Pancreas (tissue), 10 donors: ENCODE measurements around the gene GPRC6A. TPM values are rescaled to one million over a fixed set of nuclear protein-coding genes. Genes with fewer than 3 reads are reported as not detected.

Source experiments
- ATAC-seq, 4 donors: fragments of 200-7000 bp; cut with Tn5 transposase; one replicate each; pipeline versions ENCODE4 v1.8.0 to v1.9.1; 2020; ENCODE audit warnings: mild to moderate bottlenecking in 4 of 4, moderate library complexity in 4 of 4
- DNase-seq, 6 donors: peaks; one replicate each; pipeline ENCODE4 v3.0.0-alpha.2; 2020
- FAIRE-seq: peaks from 2 replicates; lab custom pipeline; 2012; peaks lifted over from hg19 to GRCh38; lab: Jason Lieb, UNC
- H3K27ac ChIP-seq, 4 donors: fragments of 200-600 bp; sonication (generic); 1 replicate in 3 of 4; 2 replicates in 1 of 4; pipeline versions ENCODE4 v1.5.0 to v1.8.0; 2020
- H3K27me3 ChIP-seq, 4 donors: fragments of 200-600 bp; one replicate each; pipeline ENCODE4 v1.8.0; 2021
- H3K36me3 ChIP-seq, 3 donors: fragments of 200-600 bp; sonication (generic) in 1 of 3; one replicate each; pipeline versions ENCODE4 v1.5.0 to v1.8.0; 2020 to 2021
- H3K4me1 ChIP-seq, 3 donors: fragments of 200-600 bp; one replicate each; pipeline ENCODE4 v1.8.0; 2021
- H3K4me3 ChIP-seq, 4 donors: fragments of 200-600 bp; sonication (generic) in 2 of 4; one replicate each; pipeline versions ENCODE4 v1.5.0 to v1.8.0; 2020 to 2021
- H3K9me3 ChIP-seq, 4 donors: fragments of 200-600 bp; one replicate each; pipeline ENCODE4 v1.8.0; 2021
- WGBS, 2 donors: extraction: QIAGEN DNeasy Blood & Tissue Kit; methylation state at CpG; one replicate each; pipeline ENCODE4 v1.1.7; 2013; 5-methylcytosine and 5-hydroxymethylcytosine counted together
- intact Hi-C, 3 donors: fragments of 100-400 bp; cut with DNase I; formaldehyde crosslinking; loops; one replicate each; pipeline versions ENCODE4 v1.11.1 to v1.14.2; 2022
- polyA plus RNA-seq, 2 donors: library from polyadenylated mRNA; stranded (reverse); fragments of 200-250 nt; gene quantifications; one replicate each; pipeline ENCODE4 v1.2.3, GENCODE V29; 2013
- total RNA-seq, 6 donors: library from RNA; stranded (reverse); fragmentation: NEBNext Ultra II Directional in 4 of 6; extraction: Animal tissue kit (Norgen Biotek cat#: 25700) in 4 of 6; gene quantifications; one replicate each; pipeline versions ENCODE4 v1.2.1 to v1.2.4, GENCODE V29; 2021 to 2023
- TF ChIP-seq, protein P1 (sequence below), 4 donors: fragments of 200-600 bp; sonication (generic) in 3 of 4; IDR thresholded peaks; one replicate each; pipeline versions ENCODE4 v1.5.0 to v1.8.0; 2021; ENCODE audit warnings: antibody characterized with exemption in 4 of 4
- donor health status: healthy with polysubstance abuse.
- donor health status: DM: no; HTN: no; CAD: no; lungs with moderate emphysema.
- donor health status: DM: no; HTN: no; CAD: no.
- donor health status: control.
- donor health status: control.
- donor health status: Bipolar disorder and iron deficiency.
- donor health status: DM: yes; HTN: yes; CAD: no.
- donor health status: DM: no; HTN: no; CAD: no.
- donor health status: DM: no; HTN: no; CAD: no.
- donor health status: DM: yes; HTN: yes; CAD: no.

GPRC6A gene, protein sequence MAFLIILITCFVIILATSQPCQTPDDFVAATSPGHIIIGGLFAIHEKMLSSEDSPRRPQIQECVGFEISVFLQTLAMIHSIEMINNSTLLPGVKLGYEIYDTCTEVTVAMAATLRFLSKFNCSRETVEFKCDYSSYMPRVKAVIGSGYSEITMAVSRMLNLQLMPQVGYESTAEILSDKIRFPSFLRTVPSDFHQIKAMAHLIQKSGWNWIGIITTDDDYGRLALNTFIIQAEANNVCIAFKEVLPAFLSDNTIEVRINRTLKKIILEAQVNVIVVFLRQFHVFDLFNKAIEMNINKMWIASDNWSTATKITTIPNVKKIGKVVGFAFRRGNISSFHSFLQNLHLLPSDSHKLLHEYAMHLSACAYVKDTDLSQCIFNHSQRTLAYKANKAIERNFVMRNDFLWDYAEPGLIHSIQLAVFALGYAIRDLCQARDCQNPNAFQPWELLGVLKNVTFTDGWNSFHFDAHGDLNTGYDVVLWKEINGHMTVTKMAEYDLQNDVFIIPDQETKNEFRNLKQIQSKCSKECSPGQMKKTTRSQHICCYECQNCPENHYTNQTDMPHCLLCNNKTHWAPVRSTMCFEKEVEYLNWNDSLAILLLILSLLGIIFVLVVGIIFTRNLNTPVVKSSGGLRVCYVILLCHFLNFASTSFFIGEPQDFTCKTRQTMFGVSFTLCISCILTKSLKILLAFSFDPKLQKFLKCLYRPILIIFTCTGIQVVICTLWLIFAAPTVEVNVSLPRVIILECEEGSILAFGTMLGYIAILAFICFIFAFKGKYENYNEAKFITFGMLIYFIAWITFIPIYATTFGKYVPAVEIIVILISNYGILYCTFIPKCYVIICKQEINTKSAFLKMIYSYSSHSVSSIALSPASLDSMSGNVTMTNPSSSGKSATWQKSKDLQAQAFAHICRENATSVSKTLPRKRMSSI
- total RNA-seq (not detected), polyA plus RNA-seq (not detected)

DNA sequence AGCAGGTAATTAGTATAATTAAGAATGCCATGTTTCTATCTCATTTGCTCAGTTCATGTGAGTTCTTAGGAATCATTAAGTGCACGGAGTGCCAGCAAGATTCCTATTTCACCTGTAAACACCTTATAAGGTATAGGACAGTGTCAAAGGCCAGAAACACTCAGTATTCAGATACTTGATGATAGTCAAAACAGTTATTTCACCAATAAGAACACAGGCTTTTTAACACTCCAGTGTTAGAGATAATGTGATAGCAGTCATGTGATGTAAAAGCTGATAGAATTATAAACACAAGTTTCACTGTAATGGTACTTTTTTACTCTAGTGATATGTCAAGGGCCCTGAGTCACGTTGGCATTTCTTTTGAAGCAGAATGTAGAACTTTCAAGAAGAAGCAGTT is at the start of gene GPRC6A:
Gene GPRC6A, minus strand, starts transcription at position 101 of the 400 bp plus-strand sequence. Its CDS starts 70 bp downstream, at position 31.
- ATAC-seq (no peak), DNase-seq (no peak), FAIRE-seq (no peak)
- WGBS, 2 donors: 64 to 75% methylated on average over 2 of the region's 2 CpGs
- H3K9me3 ChIP-seq: no peaks in the 10 kb centered on the region
- TF ChIP-seq, protein P1, sequence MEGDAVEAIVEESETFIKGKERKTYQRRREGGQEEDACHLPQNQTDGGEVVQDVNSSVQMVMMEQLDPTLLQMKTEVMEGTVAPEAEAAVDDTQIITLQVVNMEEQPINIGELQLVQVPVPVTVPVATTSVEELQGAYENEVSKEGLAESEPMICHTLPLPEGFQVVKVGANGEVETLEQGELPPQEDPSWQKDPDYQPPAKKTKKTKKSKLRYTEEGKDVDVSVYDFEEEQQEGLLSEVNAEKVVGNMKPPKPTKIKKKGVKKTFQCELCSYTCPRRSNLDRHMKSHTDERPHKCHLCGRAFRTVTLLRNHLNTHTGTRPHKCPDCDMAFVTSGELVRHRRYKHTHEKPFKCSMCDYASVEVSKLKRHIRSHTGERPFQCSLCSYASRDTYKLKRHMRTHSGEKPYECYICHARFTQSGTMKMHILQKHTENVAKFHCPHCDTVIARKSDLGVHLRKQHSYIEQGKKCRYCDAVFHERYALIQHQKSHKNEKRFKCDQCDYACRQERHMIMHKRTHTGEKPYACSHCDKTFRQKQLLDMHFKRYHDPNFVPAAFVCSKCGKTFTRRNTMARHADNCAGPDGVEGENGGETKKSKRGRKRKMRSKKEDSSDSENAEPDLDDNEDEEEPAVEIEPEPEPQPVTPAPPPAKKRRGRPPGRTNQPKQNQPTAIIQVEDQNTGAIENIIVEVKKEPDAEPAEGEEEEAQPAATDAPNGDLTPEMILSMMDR (IDR thresholded peaks at IDR 0.05): no peak
- peaks cover 0 to 6% (median 0%) of the 10 kb centered on the region in 3 donors for H3K4me1 ChIP-seq
- H3K27me3 ChIP-seq: no peaks in the 10 kb centered on the region
- H3K27ac ChIP-seq: no peak within 1 kb of the TSS
- no peak within 1 kb of the TSS for H3K4me3 ChIP-seq
- intact Hi-C loops: no loop called here
- H3K36me3 ChIP-seq: no peaks in the 10 kb centered on the region

DNA sequence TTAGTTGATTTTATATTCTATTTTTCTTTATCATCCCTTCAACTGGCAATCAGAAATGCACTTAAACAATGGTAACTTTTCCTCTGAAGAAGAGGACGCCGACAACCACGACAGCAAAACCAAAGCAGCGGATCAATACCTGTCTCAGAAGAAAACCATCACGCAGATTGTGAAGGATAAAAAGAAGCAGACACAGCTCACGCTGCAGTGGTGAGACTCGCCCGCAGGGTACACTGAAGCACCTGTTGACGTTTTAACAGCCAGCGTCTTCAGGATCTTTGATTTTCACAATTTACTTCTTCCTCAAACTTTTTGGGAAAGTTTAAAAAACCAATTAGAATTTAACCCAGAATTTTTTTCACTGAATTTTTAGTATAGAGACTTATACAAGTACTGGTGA is 48.9 kb upstream of the GPRC6A start:
- intact Hi-C loops: loop anchor here in 1 of 3 donors (10.0 kb wide), 1 partner anchor 87 kb away; no protein-coding TSS in a partner anchor
- TF ChIP-seq, protein P1 (IDR thresholded peaks at IDR 0.05): no peak
- no peaks in the 10 kb centered on the region for H3K9me3 ChIP-seq
- FAIRE-seq (no peak), DNase-seq (no peak), ATAC-seq (peak in 3 of 4 donors; percentile 25 to 51 (median 48))
- H3K4me3 ChIP-seq: peak overlapping the region in 3 of 4 donors; percentile 29 to 62 (median 43)
- no peak overlapping the region for H3K27ac ChIP-seq
- WGBS, 2 donors: 15 to 20% methylated on average over 10 of the region's 10 CpGs
- H3K4me1 ChIP-seq: peaks cover 0 to 8% (median 0%) of the 10 kb centered on the region in 3 donors
- H3K27me3 ChIP-seq: peaks cover 0 to 18% (median 9%) of the 10 kb centered on the region in 4 donors
- no peaks in the 10 kb centered on the region for H3K36me3 ChIP-seq

DNA sequence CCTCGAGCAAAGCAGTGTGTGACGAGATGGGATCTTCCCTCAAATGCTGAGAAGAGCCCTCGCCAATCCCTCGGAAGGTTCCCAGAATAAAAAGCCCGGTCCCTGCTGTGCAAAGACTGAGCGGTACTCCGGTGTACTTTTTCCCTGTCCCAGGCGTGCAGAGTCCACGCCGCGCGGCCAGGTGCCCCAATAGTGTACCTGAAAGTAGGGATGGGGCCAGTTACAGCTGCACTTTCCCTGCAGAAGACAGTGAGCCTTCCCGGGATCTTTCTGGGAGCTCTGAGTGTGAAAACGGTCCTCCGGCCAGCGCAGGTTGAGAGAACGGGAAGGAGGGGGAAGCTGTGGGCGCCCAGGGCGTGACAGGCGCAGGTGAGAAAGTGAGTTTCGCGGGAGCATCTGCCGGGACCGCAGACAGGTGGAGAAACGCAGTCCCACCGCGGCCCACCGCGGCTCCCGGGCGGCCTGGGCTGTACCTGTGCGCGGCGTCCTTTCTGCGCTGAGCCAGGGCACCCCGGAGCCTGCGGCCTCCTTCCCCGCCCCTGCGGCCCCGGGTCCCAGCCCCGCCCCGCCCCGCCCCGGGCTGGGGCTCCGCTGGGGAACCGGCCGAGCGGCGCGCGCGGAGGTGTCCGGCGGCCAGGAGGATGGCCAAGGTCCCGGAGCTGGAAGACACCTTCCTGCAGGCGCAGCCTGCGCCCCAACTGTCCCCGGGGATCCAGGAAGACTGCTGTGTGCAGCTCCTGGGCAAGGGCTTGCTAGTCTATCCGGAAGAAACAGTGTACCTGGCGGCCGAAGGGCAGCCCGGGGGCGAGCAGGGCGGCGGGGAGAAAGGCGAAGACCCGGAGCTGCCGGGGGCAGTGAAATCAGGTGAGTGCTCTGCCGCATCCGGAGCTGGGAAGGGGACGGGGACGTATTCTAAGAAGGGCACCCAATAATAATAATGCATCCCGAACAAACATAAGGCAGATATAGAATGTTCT is 48.0 kb upstream of the GPRC6A start, which contains the start of gene RFX6:
Gene RFX6, plus strand, starts transcription at position 608 of the 977 bp plus-strand sequence. Its CDS starts 34 bp downstream, at position 642.
- DNase-seq (peak; percentile 13 to 79 (median 20)), FAIRE-seq (no peak), ATAC-seq (peak; percentile 79 to 97 (median 92))
- Histone ChIP-seq H3K4me1 (peaks cover 0 to 8% (median 0%) of the 10 kb centered on the region in 3 donors), H3K36me3 (no peaks in the 10 kb centered on the region), H3K4me3 (peak within 1 kb of the TSS; percentile 11 to 62 (median 36)), H3K9me3 (no peaks in the 10 kb centered on the region), H3K27me3 (peaks cover 0 to 18% (median 9%) of the 10 kb centered on the region in 4 donors), H3K27ac (peak within 1 kb of the TSS in 1 of 4 donors; percentile 4)
- 1% methylated on average over 55 to 73 of the region's 73 CpGs for WGBS, 2 donors
- intact Hi-C loops: loop anchor here in 1 of 3 donors (10.0 kb wide), 1 partner anchor 88 kb away; no protein-coding TSS in a partner anchor
- TF ChIP-seq, protein P1 (IDR thresholded peaks at IDR 0.05): no peak

DNA sequence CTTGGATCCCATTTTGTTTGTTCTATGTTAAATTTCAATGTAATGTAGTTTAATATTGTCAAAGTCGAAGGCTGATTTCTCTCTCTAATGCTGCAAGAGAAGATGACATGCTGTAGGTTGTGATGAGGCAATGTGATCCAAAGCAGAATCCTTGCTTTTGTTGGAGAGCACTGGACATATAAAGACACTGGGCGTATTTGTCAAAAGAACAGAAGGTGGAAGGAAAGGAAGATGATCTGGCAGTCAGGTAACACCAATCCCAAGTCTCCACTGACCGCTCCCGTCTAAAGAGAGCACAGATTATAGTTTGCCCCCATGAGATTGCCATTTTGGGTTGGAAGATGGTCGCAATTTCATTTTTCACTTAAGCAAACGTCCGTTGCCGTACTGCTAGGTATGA is 47.2 kb upstream of the GPRC6A start:
- H3K27ac ChIP-seq: peak overlapping the region in 1 of 4 donors; percentile 4
- peak overlapping the region in 1 of 4 donors; percentile 62 for H3K4me3 ChIP-seq
- H3K36me3 ChIP-seq: no peaks in the 10 kb centered on the region
- H3K4me1 ChIP-seq: peaks cover 0 to 8% (median 0%) of the 10 kb centered on the region in 3 donors
- ATAC-seq (peak in 1 of 4 donors; percentile 28), FAIRE-seq (no peak), DNase-seq (no peak)
- no peaks in the 10 kb centered on the region for H3K9me3 ChIP-seq
- H3K27me3 ChIP-seq: peaks cover 0 to 18% (median 9%) of the 10 kb centered on the region in 4 donors
- WGBS, 2 donors: 40 to 43% methylated on average over 8 of the region's 8 CpGs
- intact Hi-C loops: loop anchor here in 1 of 3 donors (10.0 kb wide), 1 partner anchor 89 kb away; no protein-coding TSS in a partner anchor
- TF ChIP-seq, protein P1 (IDR thresholded peaks at IDR 0.05): no peak
